Transverse colon (tissue), 3 donors: ENCODE data around the gene DCLRE1B.

Experiments
- CTCF ChIP-seq, 5 experiments: fragments of 200-600 bp in 3 of 5; fragments of 450-650 bp in 2 of 5; sonication (generic) in 3 of 5; IDR thresholded peaks; 1 replicate in 2 of 5; 2 replicates in 3 of 5; pipeline ENCODE4 v1.5.1; 2016 to 2017; ENCODE audit warnings: antibody characterized with exemption in 5 of 5, inconsistent platforms in 3 of 5, mild to moderate bottlenecking in 2 of 5, moderate library complexity in 1 of 5
- EP300 ChIP-seq: sonication (generic); formaldehyde crosslinking; IDR thresholded peaks from one replicate; pipeline ENCODE4 v1.6.1; 2017; ENCODE audit warnings: antibody characterized with exemption, low read depth

GRCh38 chr1:113937146-113937545, 32.0 kb downstream of the DCLRE1B start:
- TF ChIP-seq EP300 (no peak), CTCF (IDR thresholded peaks at IDR 0.05) (no peak)
